GM12801 (cell line): ENCODE measurements around the gene KCNAB3.

Experiments
- CTCF ChIP-seq: IDR thresholded peaks from one replicate; pipeline ENCODE4 v1.5.1; 2011; ENCODE audit warnings: control low read depth; ENCODE audit not compliant: insufficient read length; ENCODE audit errors: extremely low read depth

KCNAB3 gene

GRCh38 chr17:7932949-7933348, 3.3 kb upstream of the KCNAB3 start:
- TF ChIP-seq CTCF = no peak

DNA sequence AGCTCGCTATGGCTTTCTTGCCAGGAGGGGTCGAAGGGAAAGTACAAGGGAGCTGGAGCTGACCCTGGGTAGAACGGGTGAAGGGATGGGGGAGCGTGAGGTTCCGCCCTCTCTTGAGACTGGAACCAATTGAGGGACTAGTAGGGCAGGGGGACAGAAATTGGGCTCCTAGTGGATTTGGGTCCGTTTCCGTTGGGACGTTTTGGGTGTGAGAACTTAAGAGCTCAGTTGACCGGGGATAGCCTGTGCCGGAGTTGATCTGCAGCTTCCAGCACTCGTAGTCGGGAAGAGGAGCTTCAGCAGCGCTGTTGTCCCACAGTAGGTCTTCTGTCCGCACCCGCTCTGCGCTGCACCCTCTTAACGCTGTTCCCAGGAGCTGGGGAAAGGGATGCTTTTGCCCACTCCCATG, 2.8 kb upstream of the KCNAB3 start:
- no peak for TF ChIP-seq CTCF

GRCh38 chr17:7931709-7932482, 2.2 kb upstream of the KCNAB3 start, which contains the start of the genes CNTROB and TRAPPC1:
TSS of gene CNTROB (plus strand) at chr17:7932206. CDS start at chr17:7933080, 874 bp downstream.
TSS of gene TRAPPC1 (minus strand) at chr17:7931946. CDS start at chr17:7931829, 117 bp downstream.
- TF ChIP-seq CTCF = no peak

DNA sequence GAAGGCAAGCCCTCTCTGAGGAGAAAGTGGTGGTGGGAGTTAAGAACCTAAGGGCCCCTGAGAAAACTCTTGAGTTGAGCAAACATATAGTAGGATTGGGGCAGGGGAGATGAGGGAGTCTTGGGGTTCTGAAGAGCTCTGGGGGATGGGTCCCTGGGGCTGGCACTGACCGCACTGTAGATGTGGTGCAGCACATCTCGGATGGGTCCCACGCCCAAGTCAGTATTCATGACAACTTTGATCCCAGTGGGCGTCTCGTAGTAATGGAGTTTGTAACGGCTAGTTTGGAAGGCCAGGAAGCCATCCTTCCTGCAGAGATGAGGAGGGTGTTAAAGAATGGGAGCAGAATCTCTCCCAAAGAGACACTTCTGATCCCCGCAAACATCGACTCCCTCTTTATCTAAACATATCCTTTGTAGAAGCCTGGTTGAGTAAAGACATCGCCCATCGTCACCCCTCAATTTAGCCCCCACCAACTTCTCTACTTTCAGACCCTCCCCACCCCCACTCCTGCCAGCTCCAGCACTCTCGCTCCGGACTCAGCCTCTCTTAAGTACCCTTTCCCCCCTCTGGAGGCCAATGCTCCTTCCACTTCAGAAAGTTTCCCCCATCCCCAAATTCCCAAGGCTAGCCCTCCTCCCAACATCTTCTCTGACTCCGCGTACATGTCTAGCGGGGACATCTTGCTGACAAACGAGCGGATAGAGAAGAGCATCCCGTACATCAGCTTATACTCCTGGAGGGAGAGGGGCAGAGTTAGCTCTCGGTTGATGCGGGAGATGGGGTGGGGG, 1.4 kb upstream of the KCNAB3 start:
- no peak for TF ChIP-seq CTCF

- TF ChIP-seq CTCF = no peak
Observed at GRCh38 chr17:7927596-7927995, 2.1 kb downstream of the KCNAB3 start.

GRCh38 chr17:7922845-7923628, 6.6 kb downstream of the KCNAB3 start:
- TF ChIP-seq CTCF = no peak
